GM19438 (cell line): ENCODE results near the gene DPPA3.
"Not testable (repeated sequence)": the region's sequence is repeated elsewhere in the genome, so short reads cannot be mapped to it uniquely, and the experiment has no call there.

Experiments used
- ATAC-seq: cut with Tn5 transposase; IDR thresholded peaks from one replicate; pipeline ENCODE4 v1.9.1; 2021; ENCODE audit warnings: low read depth; ENCODE audit not compliant: unreplicated experiment

The DPPA3 gene

DNA sequence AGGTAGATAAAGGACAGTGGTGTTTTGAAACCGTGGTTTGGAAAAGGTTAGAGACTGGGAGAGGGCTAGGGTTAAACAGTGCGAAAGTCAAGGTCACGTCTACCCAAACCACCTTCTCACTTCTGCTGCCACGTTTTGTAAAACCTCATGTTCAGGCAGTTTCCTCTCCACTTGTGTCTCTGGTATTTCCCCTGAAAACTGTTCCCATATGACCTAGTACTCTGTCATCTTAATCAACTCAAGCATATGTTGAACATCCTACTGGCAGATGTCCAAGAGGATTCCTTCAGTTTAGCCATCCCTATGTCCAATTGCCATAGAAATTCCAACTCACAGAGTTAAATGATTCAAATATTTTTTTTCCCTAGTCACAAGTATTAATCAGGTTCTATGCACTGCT, 18.5 kb downstream of the DPPA3 start:
- ATAC-seq = no peak

DNA sequence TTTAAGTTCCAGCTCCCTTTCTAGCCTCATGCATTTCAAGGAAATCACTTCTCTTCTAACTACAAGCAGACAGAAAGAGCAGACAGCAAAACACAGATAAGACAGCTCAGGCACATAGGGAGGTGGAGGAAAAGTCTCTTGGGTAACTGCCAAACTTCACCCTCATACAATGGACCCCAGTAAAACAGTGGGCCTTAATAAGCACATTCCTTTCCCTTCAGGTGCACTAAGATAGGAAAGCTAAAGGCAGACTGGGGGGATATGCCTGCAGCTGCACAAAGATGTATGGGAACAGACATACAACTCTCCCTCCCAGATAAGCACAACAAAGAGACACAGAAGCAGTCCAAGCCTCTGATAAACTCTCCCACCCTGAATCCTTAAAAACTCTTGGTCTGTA, 19.8 kb downstream of the DPPA3 start:
- ATAC-seq = not testable (repeated sequence)

DNA sequence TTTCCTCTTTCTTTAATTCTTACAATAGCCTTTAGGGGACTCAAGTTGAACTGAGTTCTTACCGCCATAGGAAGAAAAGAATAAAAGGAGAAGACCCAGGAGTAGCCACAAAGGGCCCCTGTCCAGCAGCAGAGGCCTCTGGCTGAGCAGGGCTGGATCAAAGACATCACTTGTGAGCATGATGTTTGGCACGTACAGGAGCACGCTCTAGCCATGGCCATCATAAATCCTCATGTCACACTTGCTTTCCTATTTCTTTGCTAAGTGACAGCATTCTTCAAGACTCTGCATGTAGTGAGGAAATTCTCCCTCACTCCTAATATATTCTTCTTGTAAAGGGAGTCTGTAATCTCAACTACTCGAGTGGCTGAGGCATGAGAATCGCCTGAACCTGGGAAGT, 20.3 kb downstream of the DPPA3 start:
- no peak for ATAC-seq

DNA sequence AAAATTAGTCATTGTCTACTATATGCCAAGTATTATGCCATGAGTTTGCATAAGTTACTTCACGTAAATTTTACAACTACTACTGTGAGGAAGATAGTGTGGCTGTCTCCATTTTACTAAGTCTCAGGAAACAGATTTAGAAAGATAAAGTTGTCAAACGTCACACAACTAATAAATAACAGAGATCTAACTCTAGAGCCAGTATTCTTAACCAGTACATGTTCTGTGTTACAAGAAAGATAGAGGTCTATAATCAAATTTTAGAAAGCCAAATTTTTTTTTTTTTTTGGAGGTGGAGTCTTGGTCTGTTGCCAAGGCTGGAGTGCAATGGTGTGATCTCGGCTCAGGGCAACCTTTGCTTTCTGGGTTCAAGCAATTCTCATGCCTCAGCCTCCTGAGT, 21.8 kb downstream of the DPPA3 start:
- ATAC-seq = no peak

DNA sequence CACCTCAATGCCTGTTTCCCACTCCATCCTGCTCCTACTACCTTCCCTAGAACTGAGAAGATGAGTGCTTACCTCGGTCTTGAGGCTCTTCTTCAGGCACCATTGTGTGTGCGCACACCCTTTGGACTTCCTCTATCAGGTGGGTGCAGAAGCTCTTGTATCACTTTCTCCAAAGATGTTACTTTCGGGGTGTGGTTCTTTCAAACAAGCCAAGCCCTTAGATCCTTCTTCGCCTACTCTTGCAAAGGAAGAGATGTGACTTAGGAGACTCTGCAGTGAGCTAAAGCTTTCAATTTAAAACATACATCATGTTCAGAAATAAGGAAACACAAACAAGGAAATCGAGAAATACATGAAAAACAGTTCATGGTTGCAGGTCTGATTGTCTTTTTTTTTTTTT, 36.0 kb downstream of the DPPA3 start, which contains the start of gene CLEC4C:
TSS of gene CLEC4C (minus strand) at position 130 of the 400 bp plus-strand sequence. CDS start at position 103, 27 bp downstream.
- ATAC-seq = no peak

DNA sequence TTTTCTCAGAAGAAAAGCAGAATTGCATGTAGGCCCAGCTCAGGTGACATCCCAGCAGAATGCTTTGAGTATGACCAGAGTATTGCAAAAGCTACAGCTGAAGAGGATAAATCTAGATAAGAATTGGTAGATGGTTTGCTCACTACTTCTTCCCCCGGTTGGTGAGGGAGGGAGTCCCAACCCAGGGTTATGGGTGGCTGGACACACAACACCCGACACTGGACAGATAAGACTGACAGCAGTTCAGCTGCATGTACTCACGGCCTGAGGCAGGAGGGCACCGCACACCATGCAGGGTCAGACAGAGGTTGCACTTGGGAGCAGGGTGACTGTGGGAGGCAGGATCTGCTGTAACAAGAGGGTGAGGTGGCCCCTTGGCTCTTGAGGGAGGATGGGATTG, 37.6 kb downstream of the DPPA3 start:
- no peak for ATAC-seq

DNA sequence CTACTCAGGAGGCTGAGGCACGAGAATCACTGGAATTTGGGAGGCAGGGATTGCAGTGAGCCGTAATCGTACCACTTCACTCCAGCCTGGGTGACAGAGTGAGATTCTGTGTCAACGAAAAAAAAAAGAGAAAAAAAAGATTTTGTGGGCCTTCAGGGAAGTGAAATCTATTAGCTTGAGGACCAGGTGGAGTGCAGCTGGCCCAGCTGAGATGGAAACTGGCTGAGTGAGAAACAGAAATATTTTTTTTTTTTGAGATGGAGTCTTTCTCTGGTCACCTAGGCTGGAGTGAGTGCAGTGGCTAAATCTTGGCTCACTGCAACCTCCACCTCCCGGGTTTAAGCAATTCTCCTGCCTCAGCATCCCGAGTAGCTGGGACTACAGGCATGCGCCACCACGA, 38.2 kb downstream of the DPPA3 start:
- no peak for ATAC-seq

DNA sequence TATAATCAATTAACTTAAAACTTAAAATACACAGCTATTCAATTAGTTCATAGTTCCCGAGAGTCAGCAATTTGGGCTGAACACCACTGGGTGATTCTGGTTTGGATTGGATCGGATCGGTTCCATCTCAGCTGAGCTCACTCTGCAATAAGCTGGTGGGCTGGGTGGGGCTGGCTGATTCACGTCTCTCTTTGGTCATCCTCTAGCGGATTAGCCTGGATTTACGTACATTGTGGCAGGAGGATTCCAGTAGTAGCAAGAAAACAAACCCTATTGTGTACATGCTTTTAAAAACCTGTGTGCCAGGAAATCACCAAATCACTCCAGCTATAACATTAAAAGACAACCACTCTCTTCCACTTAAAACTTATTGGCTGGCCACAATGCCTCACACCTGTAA, 39.1 kb downstream of the DPPA3 start:
- no peak for ATAC-seq

DNA sequence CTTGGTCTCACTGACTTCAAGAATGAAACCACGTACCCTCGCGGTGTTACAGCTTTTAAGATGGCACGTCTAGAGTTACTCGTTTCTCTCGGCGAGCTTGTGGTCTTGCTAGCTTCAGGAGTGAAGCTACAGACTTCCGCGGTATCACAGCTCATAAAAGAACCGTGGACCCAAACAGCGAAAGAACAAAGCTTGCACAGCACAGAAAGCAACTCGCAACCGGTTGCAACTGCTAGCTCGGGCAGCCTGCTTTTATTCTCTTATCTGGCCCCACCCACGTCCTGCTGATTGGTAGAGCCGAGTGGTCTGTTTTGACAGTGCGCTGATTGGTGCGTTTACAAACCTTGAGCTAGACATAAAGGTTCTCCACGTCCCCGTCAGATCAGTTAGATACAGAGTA, 40.2 kb downstream of the DPPA3 start:
- ATAC-seq = no peak

DNA sequence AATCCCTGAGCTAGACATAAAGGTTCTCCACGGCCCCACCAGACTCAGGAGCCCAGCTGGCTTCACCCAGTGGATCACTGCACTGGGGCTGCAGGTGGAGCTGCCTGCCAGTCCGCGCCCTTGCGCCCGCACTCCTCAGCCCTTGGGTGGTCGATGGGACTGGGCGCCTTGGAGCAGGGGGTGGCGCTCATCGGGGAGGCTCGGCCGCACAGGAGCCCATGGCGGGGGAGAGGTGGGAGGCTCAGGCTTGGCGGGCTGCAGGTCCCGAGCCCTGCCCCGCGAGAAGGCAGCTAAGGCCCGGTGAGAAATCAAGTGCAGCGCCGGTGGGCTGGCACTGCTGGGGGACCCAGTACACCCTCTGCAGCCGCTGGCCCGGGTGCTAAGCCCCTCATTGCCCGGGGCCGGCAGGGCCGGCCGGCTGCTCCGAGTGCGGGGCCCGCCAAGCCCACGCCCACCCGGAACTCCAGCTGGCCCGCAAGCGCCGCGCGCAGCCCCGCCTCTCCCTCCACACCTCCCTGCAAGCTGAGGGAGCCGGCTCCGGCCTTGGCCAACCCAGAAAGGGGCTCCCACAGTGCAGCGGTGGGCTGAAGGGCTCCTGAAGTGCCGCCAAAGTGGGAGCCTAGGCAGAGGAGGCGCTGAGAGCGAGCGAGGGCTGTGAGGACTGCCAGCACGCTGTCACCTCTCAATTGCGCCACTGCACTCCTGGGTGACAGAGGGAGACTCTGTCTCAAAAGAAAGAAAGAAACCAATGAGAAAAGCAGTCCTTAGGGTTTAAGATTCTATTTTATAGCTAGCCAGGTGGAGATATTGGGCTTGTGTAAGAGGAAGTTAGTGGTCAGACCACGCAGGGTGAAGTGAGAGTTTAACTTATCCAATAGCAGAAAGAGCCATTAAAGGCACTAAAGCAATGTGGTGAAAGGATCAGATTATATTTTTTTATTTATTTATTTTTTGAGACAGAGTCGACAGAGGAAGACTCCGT, 41.0 kb downstream of the DPPA3 start:
- not testable (repeated sequence) for ATAC-seq

DNA sequence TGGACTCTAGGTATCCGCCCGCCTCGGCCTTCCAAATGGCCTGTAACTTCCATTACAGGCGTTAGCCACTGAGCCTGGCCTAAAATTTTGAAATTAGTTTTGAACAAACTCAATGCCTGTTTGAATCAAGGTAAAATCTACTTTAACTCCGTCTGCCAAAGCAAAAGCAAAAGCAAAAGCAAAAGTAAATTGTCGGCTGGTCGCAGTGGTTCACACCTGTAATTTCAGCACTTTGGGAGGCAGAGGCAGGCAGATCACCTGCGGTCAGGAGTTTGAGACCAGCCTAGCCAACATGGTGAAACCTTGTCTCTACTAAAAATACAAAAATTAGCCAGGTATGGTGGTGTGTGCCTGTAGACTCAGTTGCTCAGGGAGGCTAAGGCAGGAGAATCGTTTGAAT, 44.4 kb downstream of the DPPA3 start:
- not testable (repeated sequence) for ATAC-seq

DNA sequence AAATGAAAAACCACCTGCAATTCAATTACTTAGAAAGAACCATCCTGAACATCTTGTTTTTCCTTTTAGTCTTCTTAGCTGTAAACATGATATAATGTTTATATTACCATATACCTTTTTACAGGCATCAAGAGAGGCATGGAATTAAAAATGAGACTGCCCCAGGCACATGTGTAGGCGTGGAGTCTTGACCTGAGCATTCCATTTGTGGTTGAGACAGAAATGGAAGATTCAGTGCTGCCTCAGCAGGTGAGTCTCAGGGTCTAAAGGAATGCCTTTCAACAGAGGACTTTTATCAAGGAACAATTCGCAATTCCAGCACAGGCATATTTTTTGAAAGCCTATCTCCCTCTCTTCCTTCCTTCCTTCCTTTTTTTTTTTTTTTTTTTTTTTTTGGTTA, 45.8 kb downstream of the DPPA3 start:
- no peak for ATAC-seq

DNA sequence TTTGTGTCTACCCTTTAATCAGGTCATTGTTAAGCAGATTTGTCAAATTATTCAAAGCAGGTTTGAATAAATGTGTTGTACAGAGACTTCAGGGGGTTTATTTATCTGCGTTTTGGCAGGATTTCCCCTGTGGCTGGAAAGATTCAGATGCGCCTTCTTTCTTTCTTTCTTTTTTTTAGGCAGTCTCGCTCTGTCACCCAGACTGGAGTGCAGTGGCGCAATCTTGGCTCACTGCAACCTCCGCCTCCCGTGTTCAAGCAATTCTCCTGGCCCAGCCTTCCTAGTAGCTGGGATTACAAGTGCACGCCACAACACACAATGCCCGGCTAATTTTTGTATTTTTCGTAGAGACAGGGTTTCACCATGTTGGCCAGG, 47.5 kb downstream of the DPPA3 start:
- no peak for ATAC-seq
